M059J (cell line): Measurements from ENCODE around the gene ZCCHC3. TPM values are rescaled to one million over a fixed set of nuclear protein-coding genes. Genes with fewer than 3 reads are reported as not detected.
"Not testable (repeated sequence)": the region's sequence is repeated elsewhere in the genome, so short reads cannot be mapped to it uniquely, and the experiment has no call there.

ENCODE experiments used
- DNase-seq: peaks from one replicate; pipeline ENCODE4 v3.0.0-alpha.2; 2012; ENCODE audit warnings: low read depth
- total RNA-seq: library from RNA; depleted of rRNA; stranded (reverse); fragments of >200 nt; shearing (Covaris generic); gene quantifications from 2 replicates; pipeline ENCODE4 v1.2.3, GENCODE V29; 2014; rRNA removed

Gene ZCCHC3, protein sequence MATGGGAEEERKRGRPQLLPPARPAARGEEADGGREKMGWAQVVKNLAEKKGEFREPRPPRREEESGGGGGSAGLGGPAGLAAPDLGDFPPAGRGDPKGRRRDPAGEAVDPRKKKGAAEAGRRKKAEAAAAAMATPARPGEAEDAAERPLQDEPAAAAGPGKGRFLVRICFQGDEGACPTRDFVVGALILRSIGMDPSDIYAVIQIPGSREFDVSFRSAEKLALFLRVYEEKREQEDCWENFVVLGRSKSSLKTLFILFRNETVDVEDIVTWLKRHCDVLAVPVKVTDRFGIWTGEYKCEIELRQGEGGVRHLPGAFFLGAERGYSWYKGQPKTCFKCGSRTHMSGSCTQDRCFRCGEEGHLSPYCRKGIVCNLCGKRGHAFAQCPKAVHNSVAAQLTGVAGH
- total RNA-seq, result 12.7 and 16.9 TPM in 2 replicates

- DNase-seq, result peak; percentile 97
These were observed at the start of gene ZCCHC3 for GRCh38 chr20:297098-297924. Gene ZCCHC3 (plus strand): TSS chr20:297570. CDS start chr20:297587, 17 bp downstream.

- no peak for DNase-seq
These were observed 46.0 kb upstream of the ZCCHC3 start for GRCh38 chr20:251354-251753.

- DNase-seq, result no peak
These were observed 44.6 kb upstream of the ZCCHC3 start for GRCh38 chr20:252801-253200.

GRCh38 chr20:253447-253846, 43.9 kb upstream of the ZCCHC3 start:
- not testable (repeated sequence) for DNase-seq

DNA sequence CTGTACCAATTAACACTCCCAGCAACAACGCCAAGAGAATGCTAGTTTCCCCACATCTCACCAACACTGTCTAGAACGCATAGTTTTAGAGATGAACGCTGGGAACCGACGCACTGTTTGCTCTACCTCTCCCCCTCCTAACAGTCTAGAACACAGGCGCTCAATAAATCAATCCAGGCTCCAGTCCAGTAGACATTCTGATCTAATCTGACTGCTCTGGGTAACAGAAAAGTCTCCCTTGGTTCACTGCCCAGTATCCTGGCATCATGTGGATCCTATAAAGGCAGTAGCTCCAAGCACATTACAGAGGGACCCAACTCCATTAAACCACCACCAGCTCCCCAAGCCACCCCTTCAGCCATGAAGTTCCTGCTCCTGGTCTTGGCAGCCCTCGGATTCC, 40.0 kb upstream of the ZCCHC3 start, which contains the start of gene DEFB132:
Gene DEFB132 (plus strand): TSS at position 306 of the 400 bp plus-strand sequence. CDS start 55 bp downstream, at position 361.
- peak; percentile 21 for DNase-seq

DNA sequence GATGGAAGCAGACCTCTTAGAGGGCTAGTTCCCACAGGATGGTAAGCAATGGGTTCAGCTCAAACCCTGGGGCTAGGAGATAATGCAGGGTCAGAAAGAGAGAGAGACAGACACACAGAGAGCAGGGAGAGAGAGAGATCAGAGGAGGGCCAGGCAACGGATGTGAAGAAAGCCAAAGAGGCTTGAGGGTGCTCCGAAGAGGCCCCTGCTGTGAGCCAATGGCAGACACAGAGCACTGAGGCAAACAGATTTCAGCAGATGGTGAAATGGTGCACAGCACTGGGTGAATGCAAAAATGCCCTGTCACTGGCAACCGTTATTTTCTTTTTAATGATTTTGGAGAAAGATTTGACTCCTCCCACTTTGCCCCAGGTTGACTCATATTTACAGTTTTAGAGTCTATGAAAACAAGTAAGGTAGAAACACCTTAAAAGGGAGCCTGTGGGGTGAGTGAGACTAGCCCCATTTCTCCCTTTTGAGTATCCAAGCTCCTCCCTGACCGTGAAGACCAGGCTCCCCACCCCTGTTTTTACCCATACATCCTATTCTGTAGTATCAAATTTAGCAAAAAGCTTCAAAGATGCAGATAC, 39.0 kb upstream of the ZCCHC3 start:
- DNase-seq, result no peak

- peak; percentile 62 for DNase-seq
These were observed 38.4 kb upstream of the ZCCHC3 start for GRCh38 chr20:258963-259362.

GRCh38 chr20:259981-260380, 37.4 kb upstream of the ZCCHC3 start:
- no peak for DNase-seq

DNA sequence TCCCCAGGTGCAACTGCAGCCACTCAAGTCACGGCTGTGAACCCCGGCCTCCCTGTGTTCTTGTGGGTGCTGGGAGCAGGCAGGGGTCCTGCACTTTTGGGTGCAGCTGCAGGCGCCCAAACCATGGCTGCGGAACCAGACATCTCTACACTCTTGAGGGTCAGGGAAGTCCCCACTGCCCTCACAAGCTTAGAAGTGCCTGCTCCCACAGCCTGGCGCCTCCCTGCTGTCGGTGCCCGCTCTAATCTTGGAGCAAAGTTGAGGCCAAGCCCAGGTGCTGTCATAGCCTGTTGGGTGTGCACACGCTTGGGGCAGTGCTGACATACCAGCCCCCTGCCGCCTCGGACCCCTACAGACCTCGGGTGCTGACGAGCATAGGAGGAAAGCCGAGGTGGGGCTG, 33.7 kb upstream of the ZCCHC3 start:
- DNase-seq, result no peak

DNA sequence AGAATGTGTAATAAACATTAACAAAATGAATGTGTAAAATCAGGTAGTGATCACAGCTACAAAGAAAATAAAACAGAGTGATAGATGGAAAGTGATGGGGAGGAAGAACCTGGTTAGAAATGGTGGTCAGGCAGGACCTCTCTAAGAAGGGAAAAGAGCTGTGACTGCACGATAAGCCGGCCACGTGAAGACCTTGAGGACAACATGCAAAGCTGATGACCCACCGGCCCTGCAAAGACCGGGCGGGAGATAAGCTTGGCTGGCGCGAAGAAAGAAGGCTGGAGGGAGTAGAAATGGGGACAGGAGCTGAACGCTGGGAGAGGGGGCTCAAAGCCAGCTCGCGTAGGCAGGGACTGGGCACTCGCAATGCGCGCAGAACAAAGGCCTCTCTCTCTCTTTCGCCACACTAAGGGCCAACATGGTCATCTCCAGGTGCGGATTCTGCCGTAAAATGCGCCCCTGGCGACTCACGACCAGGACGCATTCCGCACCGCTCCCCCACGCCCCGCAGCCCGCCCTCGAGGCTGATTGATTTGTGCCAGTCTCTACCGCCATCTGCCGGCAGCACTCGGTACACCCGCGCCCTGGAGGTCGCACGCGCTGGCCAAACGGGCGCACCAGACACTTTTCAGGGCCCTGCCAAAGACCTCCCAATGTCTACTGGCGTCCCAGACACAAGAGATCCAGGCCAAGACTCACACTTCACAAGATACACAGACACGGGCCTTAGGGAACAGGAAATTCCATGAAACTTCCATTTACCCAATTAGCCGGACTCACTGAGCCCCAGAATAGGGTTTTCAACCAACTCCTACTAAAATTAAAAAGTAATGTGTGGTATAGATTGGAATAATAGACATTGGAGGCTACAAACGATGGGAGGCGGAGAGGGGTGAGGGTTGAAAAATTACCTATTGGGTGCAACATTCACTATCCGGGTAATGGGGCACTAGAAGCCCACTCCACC, 30.5 kb upstream of the ZCCHC3 start:
- peak; percentile 82 for DNase-seq

- no peak for DNase-seq
These were observed 26.9 kb upstream of the ZCCHC3 start for GRCh38 chr20:270517-270916.

- DNase-seq, result no peak
These were observed 26.3 kb upstream of the ZCCHC3 start for GRCh38 chr20:271069-271468.

GRCh38 chr20:271528-271927, 25.8 kb upstream of the ZCCHC3 start:
- DNase-seq, result no peak

GRCh38 chr20:272718-273117, 24.7 kb upstream of the ZCCHC3 start:
- DNase-seq, result no peak

DNA sequence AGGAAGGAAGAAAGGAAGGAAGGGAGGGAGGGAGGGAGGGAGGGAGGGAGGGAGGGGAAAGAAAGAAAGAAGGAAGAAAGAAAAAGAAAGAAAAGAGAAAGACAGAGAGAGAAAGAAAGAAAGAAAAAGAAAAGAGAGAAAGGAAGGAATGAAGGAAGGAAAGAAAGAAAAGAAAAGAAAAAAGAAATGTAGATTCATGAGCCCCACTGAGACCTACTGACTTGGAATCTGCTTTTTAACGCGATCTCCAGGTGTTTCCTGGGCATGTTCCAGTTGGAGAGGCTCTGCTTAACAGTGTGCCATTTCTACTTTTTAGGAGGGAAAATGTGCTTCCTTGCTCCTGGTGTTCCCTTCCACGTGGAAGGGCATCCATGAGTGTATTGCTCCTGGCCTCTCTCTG, 23.5 kb upstream of the ZCCHC3 start:
- no peak for DNase-seq

GRCh38 chr20:275791-276190, 21.6 kb upstream of the ZCCHC3 start:
- no peak for DNase-seq

DNA sequence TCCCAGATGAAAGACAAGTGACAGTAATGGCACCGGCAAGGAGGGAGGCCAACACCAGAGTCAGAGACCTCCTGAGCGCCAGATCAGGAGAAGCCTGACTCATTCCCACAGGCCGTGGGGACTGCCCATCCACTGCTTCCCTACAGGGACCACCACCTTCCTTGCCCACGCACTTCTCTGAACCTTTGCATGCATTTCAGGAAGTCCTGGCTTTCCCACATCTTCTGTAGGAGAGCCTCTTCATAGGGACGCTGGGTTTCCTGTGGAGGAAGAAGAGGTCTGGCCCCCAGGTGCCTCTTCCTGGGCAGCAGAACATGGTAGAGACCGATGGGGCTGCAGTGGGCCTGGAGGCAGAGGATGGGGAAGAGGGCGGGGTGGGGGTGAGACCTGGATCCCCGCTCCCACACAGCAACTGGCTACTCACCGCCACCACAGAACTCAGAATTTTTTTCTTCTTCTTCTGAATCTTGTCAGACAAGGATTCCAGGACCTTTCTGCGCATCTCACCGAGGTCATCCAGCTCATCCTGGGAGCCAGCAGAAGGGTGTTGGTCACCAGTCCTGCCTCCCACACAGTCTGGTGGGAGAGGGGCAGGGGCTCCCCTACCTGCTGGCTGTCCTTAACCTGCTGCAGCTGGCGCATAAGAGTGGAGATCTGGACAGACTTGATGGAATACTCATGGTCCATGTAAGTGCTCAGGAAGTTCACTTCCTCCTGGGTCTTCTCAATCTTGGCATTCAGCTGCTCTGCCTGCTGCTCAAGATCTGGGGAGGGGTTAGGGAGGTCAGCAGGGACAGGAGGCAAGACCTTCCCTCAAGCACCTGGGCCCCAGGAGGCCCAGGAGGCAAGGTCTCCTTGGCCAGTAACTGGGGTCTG, 20.5 kb upstream of the ZCCHC3 start:
- DNase-seq, result no peak

DNA sequence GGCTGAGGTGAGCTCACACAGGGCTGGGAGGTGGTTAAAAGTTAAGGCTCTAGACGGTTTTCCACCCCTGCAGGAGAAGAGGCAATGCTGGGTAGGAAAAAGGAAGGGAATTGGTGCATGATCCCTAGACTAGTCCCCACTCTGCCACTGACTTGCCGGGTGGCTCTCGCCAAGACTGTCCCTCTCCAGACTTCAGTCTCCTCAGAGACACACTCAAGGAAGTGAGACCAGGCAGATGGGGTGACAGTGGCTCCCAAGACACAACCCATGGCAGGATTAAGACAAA, 19.9 kb upstream of the ZCCHC3 start:
- no peak for DNase-seq

DNA sequence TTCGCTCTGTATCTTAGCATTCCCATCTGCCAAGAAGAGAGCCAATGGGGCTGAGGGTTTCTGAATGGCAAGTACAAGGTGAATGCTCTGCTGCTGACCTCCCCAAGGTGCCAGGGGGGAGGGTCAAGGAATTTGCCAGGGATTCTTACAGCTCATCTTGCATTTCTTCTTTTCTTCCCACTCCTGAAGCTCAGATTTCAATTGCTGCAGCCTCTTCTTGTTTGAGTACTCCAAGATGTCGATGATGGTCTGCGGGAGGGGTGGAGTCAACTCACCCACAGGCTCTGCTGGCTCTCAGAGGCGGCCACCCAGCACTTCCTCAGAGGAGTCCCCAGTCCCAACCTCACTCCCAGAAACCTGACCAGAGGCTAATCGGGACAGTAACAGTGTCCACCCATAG, 19.2 kb upstream of the ZCCHC3 start:
- DNase-seq, result no peak
